Activated CD8-positive, alpha-beta T cell treated with anti-CD3 and anti-CD28 coated beads for 36 hours (primary cell): ENCODE measurements around the gene NUMA1. TPM values are rescaled to one million over a fixed set of nuclear protein-coding genes. Genes with fewer than 3 reads are reported as not detected.

Experiments used
- ATAC-seq: fragments of 200-7000 bp; cut with Tn5 transposase; one replicate; pipeline ENCODE4 v1.10.0; 2021; ENCODE audit warnings: mild to moderate bottlenecking, moderate library complexity
- CTCF ChIA-PET: fragments of 350-600 bp; sonication (Branson Sonifier 250); formaldehyde crosslinking; loops from one replicate; lab custom pipeline; 2021; ENCODE audit warnings: antibody characterized with exemption; lab: Charles Lee
- POLR2A ChIA-PET: fragments of 350-600 bp; sonication (Branson Sonifier 250); formaldehyde crosslinking; loops from one replicate; lab custom pipeline; 2021; ENCODE audit warnings: antibody characterized with exemption; lab: Charles Lee
- DNase-seq: peaks from one replicate; pipeline ENCODE4 v3.0.0-alpha.2; 2020
- H3K27ac Mint-ChIP-seq: one replicate; pipeline ENCODE4 v1.8.0; 2021; ENCODE audit warnings: mild to moderate bottlenecking, mixed read lengths
- H3K27me3 Mint-ChIP-seq: one replicate; pipeline ENCODE4 v1.8.0; 2021; ENCODE audit warnings: mixed read lengths
- H3K36me3 Mint-ChIP-seq: one replicate; pipeline ENCODE4 v1.8.0; 2021; ENCODE audit warnings: low read depth, mixed read lengths
- H3K4me1 Mint-ChIP-seq: one replicate; pipeline ENCODE4 v1.8.0; 2021; ENCODE audit warnings: low read depth, mixed read lengths
- H3K4me3 Mint-ChIP-seq: one replicate; pipeline ENCODE4 v1.8.0; 2021; ENCODE audit warnings: mild to moderate bottlenecking, moderate library complexity, mixed read lengths
- H3K9me3 Mint-ChIP-seq: one replicate; pipeline ENCODE4 v1.8.0; 2021; ENCODE audit warnings: mixed read lengths
- intact Hi-C: fragments of 100-400 bp; cut with micrococcal nuclease; formaldehyde crosslinking; loops from one replicate; pipeline ENCODE4 v1.10.0; 2022
- total RNA-seq, 2 experiments: library from RNA; stranded (reverse); gene quantifications; one replicate each; pipeline ENCODE4 v1.2.3, GENCODE V29; 2021
- TF ChIP-seq, protein P1 (sequence below): fragments of 200-600 bp; IDR thresholded peaks from one replicate; pipeline ENCODE4 v1.8.0; 2022; ENCODE audit warnings: antibody characterized with exemption, mild to moderate bottlenecking

NUMA1 gene
- total RNA-seq, 2 experiments from 2014 or later, result 165 to 169 TPM

DNA sequence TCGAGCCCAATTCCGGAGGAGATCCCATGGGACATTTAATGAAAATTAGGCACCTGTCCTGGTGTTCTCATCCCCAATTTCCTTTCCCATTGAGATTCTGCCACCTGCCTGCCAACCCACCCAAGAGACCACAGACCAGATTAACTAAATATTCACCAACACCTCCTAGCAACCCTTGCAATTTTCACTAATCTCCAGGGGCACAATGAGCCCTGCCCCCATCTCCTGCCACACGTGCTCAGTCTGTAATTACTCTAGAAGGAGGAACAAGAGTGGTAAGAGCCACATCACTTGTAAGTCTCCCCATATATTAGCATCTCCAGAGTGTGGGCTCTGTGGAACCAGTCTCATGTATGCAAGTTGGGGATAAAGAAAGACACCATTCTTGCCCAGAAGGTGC is 43.7 kb downstream of the NUMA1 start:
- DNase-seq (no peak), ATAC-seq (no peak)
- Mint-ChIP-seq H3K27me3 (no peaks in the 10 kb centered on the region), H3K36me3 (peaks cover 25% of the 10 kb centered on the region), H3K4me1 (peaks cover 29% of the 10 kb centered on the region), H3K27ac (peak overlapping the region; percentile 73), H3K4me3 (no peak overlapping the region), H3K9me3 (no peaks in the 10 kb centered on the region)
- ChIA-PET POLR2A (interaction anchor here (1.1 kb wide), 1 partner anchor 17 kb away, joined by 3 read pairs; no protein-coding TSS in a partner anchor), CTCF (no interaction called here)
- TF ChIP-seq, protein P1, sequence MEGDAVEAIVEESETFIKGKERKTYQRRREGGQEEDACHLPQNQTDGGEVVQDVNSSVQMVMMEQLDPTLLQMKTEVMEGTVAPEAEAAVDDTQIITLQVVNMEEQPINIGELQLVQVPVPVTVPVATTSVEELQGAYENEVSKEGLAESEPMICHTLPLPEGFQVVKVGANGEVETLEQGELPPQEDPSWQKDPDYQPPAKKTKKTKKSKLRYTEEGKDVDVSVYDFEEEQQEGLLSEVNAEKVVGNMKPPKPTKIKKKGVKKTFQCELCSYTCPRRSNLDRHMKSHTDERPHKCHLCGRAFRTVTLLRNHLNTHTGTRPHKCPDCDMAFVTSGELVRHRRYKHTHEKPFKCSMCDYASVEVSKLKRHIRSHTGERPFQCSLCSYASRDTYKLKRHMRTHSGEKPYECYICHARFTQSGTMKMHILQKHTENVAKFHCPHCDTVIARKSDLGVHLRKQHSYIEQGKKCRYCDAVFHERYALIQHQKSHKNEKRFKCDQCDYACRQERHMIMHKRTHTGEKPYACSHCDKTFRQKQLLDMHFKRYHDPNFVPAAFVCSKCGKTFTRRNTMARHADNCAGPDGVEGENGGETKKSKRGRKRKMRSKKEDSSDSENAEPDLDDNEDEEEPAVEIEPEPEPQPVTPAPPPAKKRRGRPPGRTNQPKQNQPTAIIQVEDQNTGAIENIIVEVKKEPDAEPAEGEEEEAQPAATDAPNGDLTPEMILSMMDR, result no peak
- intact Hi-C loops, result no loop called here

DNA sequence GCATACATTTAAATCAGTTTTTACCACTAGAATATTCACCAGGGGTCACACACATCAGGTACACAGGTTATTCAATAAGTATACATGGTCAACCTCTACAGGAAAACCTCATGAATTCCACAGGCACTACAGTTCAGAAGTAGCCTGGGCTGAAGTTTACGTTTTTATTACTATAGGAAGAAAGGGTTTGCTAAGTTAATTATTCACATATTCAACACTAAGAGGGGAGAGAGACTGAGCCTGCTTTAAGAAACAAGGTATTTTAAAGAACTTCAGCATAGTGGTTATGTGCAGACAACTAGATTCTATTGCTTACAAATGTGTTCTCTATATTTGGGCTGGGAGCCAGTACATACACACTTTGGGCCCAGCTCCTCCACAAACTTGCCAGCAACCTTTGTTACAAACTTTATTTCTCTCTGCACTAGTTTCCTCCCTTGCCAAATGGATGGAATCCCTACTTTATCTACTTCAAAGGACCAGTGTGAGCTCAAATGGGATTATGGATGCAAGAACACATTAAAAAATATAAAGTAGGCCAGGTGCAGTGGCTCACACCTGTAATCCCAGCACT is 49.8 kb downstream of the NUMA1 start:
- Mint-ChIP-seq H3K4me3 (no peak overlapping the region), H3K27ac (peak overlapping the region; percentile 79), H3K36me3 (peaks cover 32% of the 10 kb centered on the region), H3K9me3 (no peaks in the 10 kb centered on the region), H3K4me1 (peaks cover 55% of the 10 kb centered on the region), H3K27me3 (no peaks in the 10 kb centered on the region)
- no peak for DNase-seq
- POLR2A ChIA-PET, result interaction anchor here (0.7 to 6.6 kb wide), 2 partner anchors 9 to 67 kb away, joined by 3 to 33 read pairs; no protein-coding TSS in a partner anchor
- TF ChIP-seq, protein P1, result no peak
- ATAC-seq, result no peak
- intact Hi-C loops, result no loop called here
- CTCF ChIA-PET, result interaction anchor here (0.6 to 19.6 kb wide), 6 partner anchors 9 to 152 kb away, joined by 3 to 278 read pairs (median 7); partner anchors contain the start of gene LAMTOR1

DNA sequence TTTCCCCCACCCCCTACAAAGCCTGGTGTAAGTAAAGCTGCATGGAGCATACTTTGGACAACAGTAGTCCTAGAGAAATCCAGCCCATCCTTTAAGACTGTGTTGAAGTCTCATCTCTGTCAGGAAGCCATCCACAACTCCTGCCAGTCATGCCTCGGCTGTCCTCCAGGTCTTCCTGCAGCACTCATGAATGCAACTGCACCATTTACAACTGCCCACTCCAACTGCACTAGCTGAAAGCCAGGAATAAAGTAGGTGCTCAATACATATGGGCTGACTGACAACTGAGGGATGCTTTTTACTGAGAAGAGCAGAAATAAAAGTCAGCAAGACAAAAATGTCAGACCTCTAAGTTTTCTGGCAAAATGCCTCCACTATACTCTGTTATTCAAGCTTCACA is 54.3 kb downstream of the NUMA1 start:
- Mint-ChIP-seq H3K9me3 (no peaks in the 10 kb centered on the region), H3K4me3 (no peak overlapping the region), H3K36me3 (peaks cover 27% of the 10 kb centered on the region), H3K4me1 (peaks cover 46% of the 10 kb centered on the region), H3K27me3 (no peaks in the 10 kb centered on the region), H3K27ac (peak overlapping the region; percentile 70)
- ChIA-PET POLR2A (interaction anchor here (1.2 to 6.6 kb wide), 3 partner anchors 9 to 65 kb away, joined by 3 to 33 read pairs (median 6); no protein-coding TSS in a partner anchor), CTCF (interaction anchor here (0.8 to 19.6 kb wide), 17 partner anchors 11 to 211 kb away, joined by 3 to 278 read pairs (median 9); partner anchors contain the start of gene LAMTOR1)
- intact Hi-C loops, result no loop called here
- ATAC-seq (no peak), DNase-seq (no peak)
- TF ChIP-seq, protein P1, result no peak

DNA sequence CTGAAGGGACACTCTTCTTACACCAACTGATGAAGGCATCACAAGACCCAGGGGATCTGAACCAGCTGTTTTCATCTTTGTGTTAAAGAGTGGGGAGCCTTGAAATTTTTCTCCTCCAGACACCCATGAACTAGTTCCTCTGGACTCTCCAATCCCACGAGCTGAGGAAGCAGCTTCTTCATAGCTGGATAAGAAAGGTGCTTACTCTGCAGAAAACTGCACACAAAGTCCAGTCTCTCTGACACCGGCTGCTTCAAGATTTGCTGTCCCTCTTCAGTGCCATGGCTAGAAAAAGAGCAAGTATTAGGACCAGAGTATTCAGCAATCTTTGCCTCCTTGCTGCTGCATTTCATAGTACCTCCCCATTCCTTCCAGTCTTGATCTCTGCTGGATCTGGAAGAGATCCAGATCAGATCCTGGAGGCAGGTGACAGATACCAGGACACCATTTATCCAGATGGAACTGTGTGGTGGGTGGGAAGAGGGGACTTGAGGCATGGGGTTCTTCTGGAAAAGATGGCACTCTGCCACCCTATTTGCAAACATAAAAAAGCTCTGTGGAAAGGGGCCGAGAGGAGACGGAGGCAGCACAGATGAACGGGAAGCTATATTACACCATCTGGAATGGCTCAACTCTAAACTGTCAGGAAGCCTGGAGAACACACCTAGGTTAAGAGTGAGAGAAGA is 56.1 kb downstream of the NUMA1 start:
- Mint-ChIP-seq H3K27me3 (no peaks in the 10 kb centered on the region), H3K27ac (peak overlapping the region; percentile 47), H3K9me3 (no peaks in the 10 kb centered on the region), H3K36me3 (peaks cover 30% of the 10 kb centered on the region), H3K4me3 (no peak overlapping the region), H3K4me1 (peaks cover 33% of the 10 kb centered on the region)
- DNase-seq (no peak), ATAC-seq (no peak)
- POLR2A ChIA-PET, result interaction anchor here (1.4 to 1.9 kb wide), 3 partner anchors 9 to 67 kb away, joined by 5 to 6 read pairs (median 6); no protein-coding TSS in a partner anchor
- intact Hi-C loops, result loop anchor here (2.0 kb wide), 1 partner anchor 67 kb away; no protein-coding TSS in a partner anchor
- CTCF ChIA-PET, result interaction anchor here (0.9 to 19.6 kb wide), 35 partner anchors 9 to 421 kb away, joined by 3 to 278 read pairs (median 7); partner anchors contain the start of genes LAMTOR1 and LRRC51
- TF ChIP-seq, protein P1, result no peak
